Activated CD8-positive, alpha-beta memory T cell treated with anti-CD3 and anti-CD28 coated beads for 24 hours (primary cell): Measurements from ENCODE around the gene ENAH.

ENCODE experiments used
- DNase-seq: peaks from one replicate; pipeline ENCODE4 v3.0.0-alpha.2; 2020

ENAH gene

GRCh38 chr1:225448146-225448805 lies 204.6 kb downstream of the ENAH start:
- peak; percentile 46 for DNase-seq

GRCh38 chr1:225447650-225448089 lies 205.3 kb downstream of the ENAH start:
- DNase-seq = peak; percentile 40

GRCh38 chr1:225446981-225447615 lies 205.8 kb downstream of the ENAH start:
- DNase-seq = peak; percentile 38

GRCh38 chr1:225446595-225446960 lies 206.3 kb downstream of the ENAH start:
- no peak for DNase-seq

- DNase-seq = no peak
Measured at GRCh38 chr1:225445639-225446594, 207.0 kb downstream of the ENAH start.

- DNase-seq = no peak
Measured at GRCh38 chr1:225442123-225442505, 210.8 kb downstream of the ENAH start.

- no peak for DNase-seq
Measured at GRCh38 chr1:225441314-225442122, 211.4 kb downstream of the ENAH start.

GRCh38 chr1:225440380-225441221 lies 212.3 kb downstream of the ENAH start:
- DNase-seq = no peak

- no peak for DNase-seq
Measured at GRCh38 chr1:225437710-225438437, 215.0 kb downstream of the ENAH start.
